ENCODE measurements around the gene CALD1. TPM values are rescaled to one million over a fixed set of nuclear protein-coding genes. Genes with fewer than 3 reads are reported as not detected.
A peak's percentile ranks its signal among the peaks of the same experiment; 100 is the strongest.

The CALD1 gene
- polyA plus RNA-seq, 1 donor (not counting 4 experiments of a cell fraction or from before 2014, with no cell fraction given) = 229 TPM

DNA sequence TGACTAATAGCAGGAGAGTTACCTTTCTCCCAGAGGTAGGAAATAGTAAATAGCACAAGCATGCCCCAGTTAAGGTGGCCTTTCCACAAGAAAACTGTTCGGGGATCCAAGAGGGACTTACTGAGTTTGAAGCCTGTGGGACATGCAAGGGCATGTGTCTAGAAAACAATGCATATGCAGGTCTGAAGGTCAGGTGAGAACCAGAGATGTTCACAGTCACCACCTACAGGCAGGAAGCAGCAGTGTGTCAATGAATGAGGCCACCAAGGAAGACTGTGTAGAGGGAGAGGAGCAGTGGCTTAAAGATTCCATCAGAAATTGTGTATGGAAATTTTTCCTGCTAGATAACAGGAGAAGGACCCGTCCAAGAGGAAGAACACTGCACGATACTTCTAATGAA is 66.0 kb downstream of the CALD1 start:
- DNase-seq (ENCODE audit: low read depth, low spot score) (peak; percentile 13), FAIRE-seq (peak; percentile 98)
- H3K9me3 ChIP-seq (ENCODE audit: control insufficient read depth, low read depth, low read length) = no peaks in the 10 kb centered on the region
- peaks cover 4 to 10% of the 10 kb centered on the region in 2 experiments for H3K36me3 ChIP-seq (ENCODE audit: control insufficient read depth in 2 of 2, extremely low read depth in 1 of 2, insufficient read depth in 2 of 2, low read length in 2 of 2)
- H3K27ac ChIP-seq (ENCODE audit: control insufficient read depth, insufficient read depth, low read length) = peak overlapping the region; percentile 57
- TF ChIP-seq, protein P1, sequence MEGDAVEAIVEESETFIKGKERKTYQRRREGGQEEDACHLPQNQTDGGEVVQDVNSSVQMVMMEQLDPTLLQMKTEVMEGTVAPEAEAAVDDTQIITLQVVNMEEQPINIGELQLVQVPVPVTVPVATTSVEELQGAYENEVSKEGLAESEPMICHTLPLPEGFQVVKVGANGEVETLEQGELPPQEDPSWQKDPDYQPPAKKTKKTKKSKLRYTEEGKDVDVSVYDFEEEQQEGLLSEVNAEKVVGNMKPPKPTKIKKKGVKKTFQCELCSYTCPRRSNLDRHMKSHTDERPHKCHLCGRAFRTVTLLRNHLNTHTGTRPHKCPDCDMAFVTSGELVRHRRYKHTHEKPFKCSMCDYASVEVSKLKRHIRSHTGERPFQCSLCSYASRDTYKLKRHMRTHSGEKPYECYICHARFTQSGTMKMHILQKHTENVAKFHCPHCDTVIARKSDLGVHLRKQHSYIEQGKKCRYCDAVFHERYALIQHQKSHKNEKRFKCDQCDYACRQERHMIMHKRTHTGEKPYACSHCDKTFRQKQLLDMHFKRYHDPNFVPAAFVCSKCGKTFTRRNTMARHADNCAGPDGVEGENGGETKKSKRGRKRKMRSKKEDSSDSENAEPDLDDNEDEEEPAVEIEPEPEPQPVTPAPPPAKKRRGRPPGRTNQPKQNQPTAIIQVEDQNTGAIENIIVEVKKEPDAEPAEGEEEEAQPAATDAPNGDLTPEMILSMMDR (optimal IDR thresholded peaks at IDR 0.05 in 1 of 3, IDR thresholded peaks at IDR 0.05 in 1 of 3, conservative IDR thresholded peaks at IDR 0.05 in 1 of 3; ENCODE audit: extremely low read depth in 1 of 3, insufficient read depth in 2 of 3, low read length in 3 of 3) = peak; percentile 73 to 93 (median 75)
- no peak for TF ChIP-seq EZH2 (IDR thresholded peaks at IDR 0.05; ENCODE audit: low read length)
- peak overlapping the region; percentile 56 for H3K4me2 ChIP-seq (ENCODE audit: control insufficient read depth, extremely low read depth, insufficient read depth, low read depth, low read length)
- peaks cover 22% of the 10 kb centered on the region for H3K4me1 ChIP-seq (ENCODE audit: control insufficient read depth, extremely low read depth, insufficient read depth, low read length)
- dilution Hi-C loops (cut with MboI; ENCODE audit: extremely low pct_ligation_motif_present, low sequenced_read_pairs) = no loop called here
- H4K20me1 ChIP-seq (ENCODE audit: control insufficient read depth, extremely low read depth, insufficient read depth, low read length) = no peaks in the 10 kb centered on the region
- H3K4me3 ChIP-seq (ENCODE audit: control insufficient read depth in 2 of 3, extremely low read depth in 1 of 3, insufficient read depth in 2 of 3, low read depth in 1 of 3, low read length in 3 of 3) = peak overlapping the region in 1 of 3 experiments; percentile 31
- no peaks in the 10 kb centered on the region for H3K9me1 ChIP-seq (ENCODE audit: control insufficient read depth, extremely low read depth, insufficient read depth, low read length)
- no peak overlapping the region for H3K9ac ChIP-seq (ENCODE audit: control insufficient read depth, extremely low read depth, insufficient read depth, low read length)
- H3K27me3 ChIP-seq (ENCODE audit: control insufficient read depth, extremely low read depth, insufficient read depth, low read length) = no peaks in the 10 kb centered on the region
- H2AFZ ChIP-seq (ENCODE audit: control insufficient read depth, low read length) = peak overlapping the region; percentile 42
- H3K79me2 ChIP-seq (ENCODE audit: control insufficient read depth, insufficient read depth, low read length) = peaks cover 16% of the 10 kb centered on the region

DNA sequence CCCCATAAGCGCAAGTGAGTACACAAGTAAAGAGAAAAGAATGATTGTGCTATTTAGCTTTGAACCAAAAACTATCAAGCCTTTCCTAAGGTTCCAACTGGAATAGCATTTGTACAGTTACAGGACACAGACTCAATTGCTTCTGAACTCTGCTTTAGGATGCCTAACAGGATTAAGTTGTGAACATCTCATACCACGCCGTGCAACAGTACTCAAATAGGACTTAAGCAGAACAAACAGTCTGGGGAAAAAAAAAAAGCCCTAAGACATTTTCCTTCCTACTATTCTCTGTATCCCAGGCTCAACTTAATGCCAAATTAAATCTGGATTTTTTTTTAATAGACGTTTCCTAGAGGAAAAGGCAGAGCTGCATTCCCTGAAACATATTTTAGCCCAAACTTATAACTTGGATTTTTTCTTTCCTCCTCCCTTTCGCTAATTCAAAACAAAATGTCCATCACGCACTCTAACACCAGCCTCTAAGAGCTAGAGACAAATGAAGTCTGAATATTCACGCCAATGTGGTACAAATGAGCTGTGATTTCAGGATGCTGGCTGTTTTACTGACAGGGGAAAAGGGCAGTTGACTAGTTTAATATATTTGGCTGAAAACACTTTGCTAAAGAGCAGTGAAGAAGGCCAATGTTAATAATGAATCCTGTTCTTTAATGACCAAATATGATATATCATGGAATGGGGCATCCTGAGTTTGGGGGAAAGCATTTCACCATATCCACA is 68.6 kb downstream of the CALD1 start:
- H3K79me2 ChIP-seq (ENCODE audit: control insufficient read depth, insufficient read depth, low read length) = peaks cover 19% of the 10 kb centered on the region
- no peaks in the 10 kb centered on the region for H3K9me3 ChIP-seq (ENCODE audit: control insufficient read depth, low read depth, low read length)
- DNase-seq (ENCODE audit: low read depth, low spot score) (no peak), FAIRE-seq (no peak)
- no peak overlapping the region for H3K27ac ChIP-seq (ENCODE audit: control insufficient read depth, insufficient read depth, low read length)
- peaks cover 32% of the 10 kb centered on the region for H3K4me1 ChIP-seq (ENCODE audit: control insufficient read depth, extremely low read depth, insufficient read depth, low read length)
- H3K9ac ChIP-seq (ENCODE audit: control insufficient read depth, extremely low read depth, insufficient read depth, low read length) = no peak overlapping the region
- H4K20me1 ChIP-seq (ENCODE audit: control insufficient read depth, extremely low read depth, insufficient read depth, low read length) = no peaks in the 10 kb centered on the region
- no peak overlapping the region for H2AFZ ChIP-seq (ENCODE audit: control insufficient read depth, low read length)
- no peak overlapping the region for H3K4me2 ChIP-seq (ENCODE audit: control insufficient read depth, extremely low read depth, insufficient read depth, low read depth, low read length)
- TF ChIP-seq EZH2 (IDR thresholded peaks at IDR 0.05; ENCODE audit: low read length) = no peak
- TF ChIP-seq, protein P1 (optimal IDR thresholded peaks at IDR 0.05 in 1 of 3, IDR thresholded peaks at IDR 0.05 in 1 of 3, conservative IDR thresholded peaks at IDR 0.05 in 1 of 3; ENCODE audit: extremely low read depth in 1 of 3, insufficient read depth in 2 of 3, low read length in 3 of 3) = no peak
- no peaks in the 10 kb centered on the region for H3K9me1 ChIP-seq (ENCODE audit: control insufficient read depth, extremely low read depth, insufficient read depth, low read length)
- dilution Hi-C loops (cut with MboI; ENCODE audit: extremely low pct_ligation_motif_present, low sequenced_read_pairs) = no loop called here
- H3K27me3 ChIP-seq (ENCODE audit: control insufficient read depth, extremely low read depth, insufficient read depth, low read length) = no peaks in the 10 kb centered on the region
- H3K4me3 ChIP-seq (ENCODE audit: control insufficient read depth in 2 of 3, extremely low read depth in 1 of 3, insufficient read depth in 2 of 3, low read depth in 1 of 3, low read length in 3 of 3) = no peak overlapping the region
- peaks cover 4 to 10% of the 10 kb centered on the region in 2 experiments for H3K36me3 ChIP-seq (ENCODE audit: control insufficient read depth in 2 of 2, extremely low read depth in 1 of 2, insufficient read depth in 2 of 2, low read length in 2 of 2)

All from keratinocyte (primary cell).